NT2/D1 (cell line): ENCODE results near the gene ZNF107.

Source experiments
- YY1 ChIP-seq: IDR thresholded peaks from 2 replicates; pipeline ENCODE4 v1.6.1; 2011; ENCODE audit not compliant: insufficient read length, insufficient read depth
- ZNF274 ChIP-seq: IDR thresholded peaks from 2 replicates; pipeline ENCODE4 v1.6.1; 2011; ENCODE audit warnings: mild to moderate bottlenecking, low read depth, low read length

GRCh38 chr7:64621656-64622055, 44.3 kb upstream of the ZNF107 start:
- no peak for TF ChIP-seq ZNF274
- TF ChIP-seq YY1 = no peak
